Uterus (tissue), 4 donors: ENCODE measurements around the gene TSPAN5. TPM values are rescaled to one million over a fixed set of nuclear protein-coding genes. Genes with fewer than 3 reads are reported as not detected.
A peak's percentile ranks its signal among the peaks of the same experiment; 100 is the strongest.

Source experiments
- DNase-seq, 2 donors: peaks; one replicate each; pipeline ENCODE4 v3.0.0-alpha.2; 2019 to 2020
- H3K27ac ChIP-seq, 2 donors: fragments of 200-600 bp; sonication (generic); 1 replicate in 1 of 2; 2 replicates in 1 of 2; pipeline ENCODE4 v1.5.1; 2016 to 2018
- H3K27me3 ChIP-seq, 2 donors: fragments of 200-600 bp; sonication (generic); one replicate each; pipeline ENCODE4 v1.5.1; 2018 to 2019; ENCODE audit warnings: control low read depth in 1 of 2
- H3K36me3 ChIP-seq, 2 donors: fragments of 200-600 bp; sonication (generic); one replicate each; pipeline ENCODE4 v1.5.1; 2019; ENCODE audit warnings: control low read depth in 1 of 2
- H3K4me1 ChIP-seq, 2 donors: fragments of 200-600 bp; sonication (generic); one replicate each; pipeline ENCODE4 v1.5.1; 2018 to 2019; ENCODE audit warnings: control low read depth in 1 of 2
- H3K4me3 ChIP-seq, 2 donors: fragments of 200-600 bp; sonication (generic); 1 replicate in 1 of 2; 2 replicates in 1 of 2; pipeline ENCODE4 v1.5.1; 2018 to 2019; ENCODE audit warnings: mild to moderate bottlenecking in 1 of 2
- H3K9me3 ChIP-seq, 2 donors: fragments of 200-600 bp; sonication (generic); one replicate each; pipeline ENCODE4 v1.5.1; 2019; ENCODE audit warnings: control low read depth in 1 of 2
- CTCF ChIP-seq, 4 experiments: fragments of 200-600 bp in 2 of 4; fragments of 450-650 bp in 2 of 4; sonication (generic) in 2 of 4; IDR thresholded peaks; one replicate each; pipeline ENCODE4 v1.5.1; 2016 to 2019; ENCODE audit warnings: antibody characterized with exemption in 4 of 4, mild to moderate bottlenecking in 2 of 4, moderate library complexity in 1 of 4
- POLR2A ChIP-seq, 2 donors: fragments of 450-650 bp; IDR thresholded peaks; one replicate each; pipeline ENCODE4 v1.6.1; 2016; ENCODE audit warnings: antibody characterized with exemption in 2 of 2, mild to moderate bottlenecking in 1 of 2, moderate library complexity in 1 of 2
- intact Hi-C: fragments of 100-400 bp; cut with DNase I; formaldehyde crosslinking; loops from one replicate; pipeline ENCODE4 v1.15.1; 2023; ENCODE audit warnings: low total_unique reads
- total RNA-seq, 4 donors: library from RNA; depleted of rRNA in 3 of 4; stranded (reverse); fragments of >200 nt in 3 of 4; gene quantifications; one replicate each; pipeline versions ENCODE4 v1.1.0 to v1.2.4, GENCODE V29; 2014 to 2023
- donor health status: DM: yes; HTN: yes; CAD: no.

The TSPAN5 gene
- total RNA-seq, 4 donors from 2014 or later, result 15.9 to 45.3 (median 30.3) TPM

GRCh38 chr4:98583265-98583664 is 75.1 kb downstream of the TSPAN5 start:
- peaks cover 5 to 15% of the 10 kb centered on the region in 2 donors for H3K4me1 ChIP-seq
- no peaks in the 10 kb centered on the region for H3K27me3 ChIP-seq
- no peak overlapping the region for H3K27ac ChIP-seq
- DNase-seq, result no peak
- intact Hi-C loops, result no loop called here
- TF ChIP-seq CTCF (IDR thresholded peaks at IDR 0.05) (no peak), POLR2A (IDR thresholded peaks at IDR 0.05) (no peak)
- H3K9me3 ChIP-seq, result no peaks in the 10 kb centered on the region
- no peaks in the 10 kb centered on the region for H3K36me3 ChIP-seq
- no peak overlapping the region for H3K4me3 ChIP-seq

GRCh38 chr4:98581126-98581525 is 77.3 kb downstream of the TSPAN5 start:
- no peak for DNase-seq
- H3K27me3 ChIP-seq, result no peaks in the 10 kb centered on the region
- no peak for TF ChIP-seq CTCF (IDR thresholded peaks at IDR 0.05)
- TF ChIP-seq POLR2A (IDR thresholded peaks at IDR 0.05), result no peak
- H3K9me3 ChIP-seq, result no peaks in the 10 kb centered on the region
- peak overlapping the region; percentile 39 to 57 for H3K27ac ChIP-seq
- peaks cover 5 to 15% of the 10 kb centered on the region in 2 donors for H3K4me1 ChIP-seq
- intact Hi-C loops, result no loop called here
- H3K4me3 ChIP-seq, result no peak overlapping the region
- H3K36me3 ChIP-seq, result no peaks in the 10 kb centered on the region

GRCh38 chr4:98577956-98578355 is 80.5 kb downstream of the TSPAN5 start:
- no peak overlapping the region for H3K4me3 ChIP-seq
- DNase-seq, result no peak
- H3K27ac ChIP-seq, result peak overlapping the region; percentile 15 to 30
- no peak for TF ChIP-seq CTCF (IDR thresholded peaks at IDR 0.05)
- no peak for TF ChIP-seq POLR2A (IDR thresholded peaks at IDR 0.05)
- H3K9me3 ChIP-seq, result no peaks in the 10 kb centered on the region
- H3K27me3 ChIP-seq, result no peaks in the 10 kb centered on the region
- H3K36me3 ChIP-seq, result no peaks in the 10 kb centered on the region
- intact Hi-C loops, result no loop called here
- peaks cover 5 to 15% of the 10 kb centered on the region in 2 donors for H3K4me1 ChIP-seq

GRCh38 chr4:98574816-98575215 is 83.6 kb downstream of the TSPAN5 start:
- no peak for TF ChIP-seq POLR2A (IDR thresholded peaks at IDR 0.05)
- no peak for TF ChIP-seq CTCF (IDR thresholded peaks at IDR 0.05)
- intact Hi-C loops, result no loop called here
- H3K36me3 ChIP-seq, result no peaks in the 10 kb centered on the region
- no peak overlapping the region for H3K4me3 ChIP-seq
- H3K27ac ChIP-seq, result peak overlapping the region; percentile 6 to 74
- no peaks in the 10 kb centered on the region for H3K9me3 ChIP-seq
- DNase-seq, result no peak
- no peaks in the 10 kb centered on the region for H3K27me3 ChIP-seq
- peaks cover 0 to 9% of the 10 kb centered on the region in 2 donors for H3K4me1 ChIP-seq

GRCh38 chr4:98573791-98574190 is 84.6 kb downstream of the TSPAN5 start:
- Histone ChIP-seq H3K27me3 (no peaks in the 10 kb centered on the region), H3K27ac (peak overlapping the region in 1 of 2 donors; percentile 74), H3K4me1 (peaks cover 0 to 3% of the 10 kb centered on the region in 2 donors), H3K4me3 (no peak overlapping the region), H3K36me3 (no peaks in the 10 kb centered on the region), H3K9me3 (no peaks in the 10 kb centered on the region)
- intact Hi-C loops, result no loop called here
- no peak for DNase-seq
- TF ChIP-seq POLR2A (IDR thresholded peaks at IDR 0.05), result no peak

- Histone ChIP-seq H3K4me3 (no peak overlapping the region), H3K4me1 (no peaks in the 10 kb centered on the region), H3K27me3 (no peaks in the 10 kb centered on the region), H3K9me3 (no peaks in the 10 kb centered on the region), H3K27ac (peak overlapping the region in 1 of 2 donors; percentile 17), H3K36me3 (no peaks in the 10 kb centered on the region)
- TF ChIP-seq POLR2A (IDR thresholded peaks at IDR 0.05) (no peak), CTCF (IDR thresholded peaks at IDR 0.05) (no peak)
- intact Hi-C loops, result no loop called here
- no peak for DNase-seq
Observed at GRCh38 chr4:98572697-98573096, 85.7 kb downstream of the TSPAN5 start.
